HCT116 (cell line): ENCODE data around the gene STK24. TPM values are rescaled to one million over a fixed set of nuclear protein-coding genes. Genes with fewer than 3 reads are reported as not detected.

Experiments used
- ATAC-seq: fragments of 200-7000 bp; cut with Tn5 transposase; 2 replicates; pipeline ENCODE4 v1.9.1; 2020; ENCODE audit warnings: mild to moderate bottlenecking, moderate library complexity
- BruUV-seq: library from RNA; stranded (reverse); fragments of 400-500 nt; replicated peaks from 2 replicates; lab custom pipeline; 2021; lab: Mats Ljungman, UMichigan
- CTCF ChIA-PET: fragments of 300-600 bp; sonication (Branson Sonifier 250); formaldehyde crosslinking; loops from one replicate; lab custom pipeline; 2021; ENCODE audit warnings: antibody characterized with exemption; lab: Charles Lee
- POLR2A ChIA-PET: fragments of 300-600, 350-600 bp; sonication (Branson Sonifier 250); formaldehyde crosslinking; loops from one replicate; lab custom pipeline; 2021; ENCODE audit warnings: antibody characterized with exemption; lab: Charles Lee
- RAD21 ChIA-PET, 2 experiments: fragments of 300-600 bp; sonication (Branson Sonifier 250); formaldehyde crosslinking; loops; one replicate each; lab custom pipeline; 2023; ENCODE audit warnings: low total read pairs in 2 of 2; ENCODE audit not compliant: uncharacterized antibody in 2 of 2, unreplicated experiment in 2 of 2, low non-redundant PET in 1 of 2; lab: Charles Lee
- DNase-seq: peaks from one replicate; pipeline ENCODE4 v3.0.0-alpha.2; 2010; ENCODE audit warnings: low read depth, low spot score
- H2AFZ ChIP-seq: fragments of 200-600 bp; shearing (Covaris generic), sonication (generic); 2 replicates; pipeline ENCODE4 v1.6.1; 2017; ENCODE audit warnings: low read depth, mixed run types, mixed read lengths, antibody characterized with exemption, low read length; ENCODE audit not compliant: poor library complexity, severe bottlenecking
- H3K27ac ChIP-seq: 2 replicates; pipeline ENCODE4 v1.5.1; 2012; ENCODE audit warnings: low read depth, low read length
- H3K27me3 ChIP-seq: fragments of 200-600 bp; sonication (generic); 2 replicates; pipeline ENCODE4 v1.6.1; 2016; ENCODE audit warnings: mixed run types, low read length, mixed read lengths; ENCODE audit not compliant: insufficient read depth
- H3K36me3 ChIP-seq, 2 experiments: fragments of 200-500 bp in 1 of 2; fragments of 200-600 bp in 1 of 2; sonication (Bioruptor generic) in 1 of 2; sonication (generic) in 1 of 2; 2 replicates each; pipeline versions ENCODE4 v1.5.1 to v1.6.1; 2014 to 2016; ENCODE audit warnings: low read length in 2 of 2, inconsistent platforms in 1 of 2, mixed read lengths in 1 of 2, mixed run types in 1 of 2; ENCODE audit not compliant: insufficient read depth in 2 of 2, control insufficient read depth in 1 of 2
- H3K4me1 ChIP-seq, 2 experiments: fragments of 200-600 bp in 1 of 2; sonication (generic) in 1 of 2; 2 replicates each; pipeline versions ENCODE4 v1.5.1 to v1.6.1; 2012 to 2017; ENCODE audit warnings: low read length in 2 of 2, inconsistent platforms in 1 of 2, mild to moderate bottlenecking in 1 of 2, mixed read lengths in 1 of 2, mixed run types in 1 of 2, moderate library complexity in 1 of 2; ENCODE audit not compliant: insufficient read depth in 2 of 2, control insufficient read depth in 1 of 2
- H3K4me2 ChIP-seq: fragments of 200-600 bp; sonication (generic); 2 replicates; pipeline ENCODE4 v1.6.1; 2017; ENCODE audit warnings: mixed run types, low read length, mixed read lengths
- H3K4me3 ChIP-seq, 2 experiments: fragments of 200-600 bp in 1 of 2; sonication (generic) in 1 of 2; replicated peaks in 1 of 2; 2 replicates each; pipeline ENCODE4 v1.5.1; 2011 to 2016; ENCODE audit warnings: low read length in 2 of 2, control low read depth in 1 of 2, low read depth in 1 of 2, mild to moderate bottlenecking in 1 of 2, mixed read lengths in 1 of 2, mixed run types in 1 of 2
- H3K79me2 ChIP-seq: fragments of 200-600 bp; sonication (generic); 2 replicates; pipeline ENCODE4 v1.6.1; 2017; ENCODE audit warnings: mild to moderate bottlenecking, mixed run types, low read length, moderate library complexity, mixed read lengths; ENCODE audit not compliant: insufficient read depth
- H3K9ac ChIP-seq: fragments of 200-600 bp; sonication (generic); 2 replicates; pipeline ENCODE4 v1.6.1; 2016; ENCODE audit warnings: low read length, mixed read lengths
- H3K9me2 ChIP-seq: fragments of 200-600 bp; sonication (generic), shearing (Covaris generic); 2 replicates; pipeline ENCODE4 v1.6.1; 2017; ENCODE audit warnings: mixed run types, mild to moderate bottlenecking, moderate library complexity; ENCODE audit not compliant: insufficient read depth
- H3K9me3 ChIP-seq, 2 experiments: fragments of 200-500 bp in 1 of 2; fragments of 200-600 bp in 1 of 2; sonication (Bioruptor generic) in 1 of 2; sonication (generic) in 1 of 2; 2 replicates each; pipeline ENCODE4 v1.6.1; 2014 to 2017; ENCODE audit warnings: low read length in 2 of 2, mixed read lengths in 2 of 2, inconsistent platforms in 1 of 2, low read depth in 1 of 2, mild to moderate bottlenecking in 1 of 2, mixed run types in 1 of 2, moderate library complexity in 1 of 2; ENCODE audit not compliant: control insufficient read depth in 1 of 2, insufficient read depth in 1 of 2
- H4K20me1 ChIP-seq: fragments of 200-600 bp; sonication (generic), shearing (Covaris generic); 2 replicates; pipeline ENCODE4 v1.6.1; 2017; ENCODE audit warnings: mixed run types, mild to moderate bottlenecking, moderate library complexity; ENCODE audit not compliant: insufficient read depth
- CBX3 ChIP-seq: IDR thresholded peaks from 2 replicates; pipeline ENCODE4 v1.6.1; 2012; ENCODE audit warnings: low read depth
- CEBPB ChIP-seq: IDR thresholded peaks from 2 replicates; pipeline ENCODE4 v1.6.1; 2012; ENCODE audit warnings: low read depth
- EZH2phosphoT487 ChIP-seq: fragments of 200-600 bp; IDR thresholded peaks from 2 replicates; pipeline ENCODE4 v1.6.1; 2018; ENCODE audit warnings: antibody characterized with exemption, borderline replicate concordance
- FOSL1 ChIP-seq: IDR thresholded peaks from 2 replicates; pipeline ENCODE4 v1.6.1; 2012; ENCODE audit warnings: low read depth
- JUND ChIP-seq: IDR thresholded peaks from 2 replicates; pipeline ENCODE4 v1.6.1; 2012
- POLR2A ChIP-seq: IDR thresholded peaks from 2 replicates; pipeline ENCODE4 v1.7.0; 2011; ENCODE audit warnings: borderline replicate concordance; ENCODE audit not compliant: insufficient read depth, insufficient read length; ENCODE audit errors: extremely low read depth
- POLR2AphosphoS5 ChIP-seq: IDR thresholded peaks from 2 replicates; pipeline ENCODE4 v1.6.1; 2011; ENCODE audit warnings: mild to moderate bottlenecking, low read depth, low read length, moderate library complexity
- SIN3A ChIP-seq: IDR thresholded peaks from 2 replicates; pipeline ENCODE4 v1.6.1; 2012; ENCODE audit warnings: low read depth
- SP1 ChIP-seq: IDR thresholded peaks from 2 replicates; pipeline ENCODE4 v1.6.1; 2012; ENCODE audit warnings: low read depth
- SRF ChIP-seq: IDR thresholded peaks from 2 replicates; pipeline ENCODE4 v1.6.1; 2012; ENCODE audit warnings: low read depth
- YY1 ChIP-seq: IDR thresholded peaks from 2 replicates; pipeline ENCODE4 v1.6.1; 2011; ENCODE audit warnings: low read length, low read depth, moderate library complexity, mild to moderate bottlenecking; ENCODE audit not compliant: insufficient replicate concordance; ENCODE audit errors: extremely low read depth
- ZFX ChIP-seq: fragments of 450-650 bp; IDR thresholded peaks from 2 replicates; pipeline ENCODE4 v1.6.1; 2017
- ZNF274 ChIP-seq: fragments of 200-500 bp; sonication (Bioruptor generic); IDR thresholded peaks from 2 replicates; pipeline ENCODE4 v1.6.1; 2014; ENCODE audit warnings: mild to moderate bottlenecking, low read depth, low read length, inconsistent platforms
- intact Hi-C: fragments of 100-400 bp; cut with micrococcal nuclease; formaldehyde crosslinking; loops from 2 replicates; pipeline ENCODE4 v1.10.0; 2022
- total RNA-seq: library from RNA; stranded (reverse); gene quantifications from one replicate; pipeline ENCODE4 v1.2.1, GENCODE V29; 2021; ENCODE audit not compliant: unreplicated experiment
- TF ChIP-seq, protein P1 (sequence below): IDR thresholded peaks from 2 replicates; pipeline ENCODE4 v1.6.1; 2011; ENCODE audit warnings: mild to moderate bottlenecking, low read length, moderate library complexity; ENCODE audit not compliant: insufficient replicate concordance; ENCODE audit errors: extremely low read depth
- TF ChIP-seq, protein P2 (sequence below), 3 experiments: fragments of 200-600 bp in 1 of 3; sonication (generic) in 1 of 3; IDR thresholded peaks in 2 of 3; conservative IDR thresholded peaks in 1 of 3; 2 replicates each; pipeline ENCODE4 v1.5.1; 2012 to 2017; ENCODE audit warnings: low read depth in 2 of 3, low read length in 2 of 3, antibody characterized with exemption in 1 of 3, borderline replicate concordance in 1 of 3, control low read depth in 1 of 3, mild to moderate bottlenecking in 1 of 3, mixed read lengths in 1 of 3, mixed run types in 1 of 3, moderate library complexity in 1 of 3; ENCODE audit not compliant: insufficient read depth in 1 of 3
- TF ChIP-seq, protein P3 (sequence below): IDR thresholded peaks from 2 replicates; pipeline ENCODE4 v1.6.1; 2012

Gene STK24
- total RNA-seq, 1 experiment from 2014 or later = 137 TPM

DNA sequence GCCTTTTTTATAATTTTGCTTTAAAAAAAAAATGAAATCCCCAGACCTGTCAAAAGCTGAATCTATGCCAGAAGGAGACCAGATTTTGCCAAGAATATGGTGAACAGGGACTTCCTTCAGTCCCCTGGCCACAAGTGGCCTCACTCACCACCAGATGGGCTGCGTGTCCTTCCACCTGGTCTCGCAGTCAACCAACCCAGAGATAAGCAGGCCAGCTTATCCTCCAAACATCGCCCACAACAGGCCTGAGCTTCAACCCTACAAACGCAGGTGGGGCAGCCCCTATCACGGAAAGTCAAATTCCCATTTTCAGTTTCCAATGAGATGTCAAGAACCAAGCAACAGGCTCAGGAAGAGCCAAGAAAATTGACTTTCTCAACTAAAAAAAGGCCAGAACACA is 30.5 kb downstream of the STK24 start:
- Histone ChIP-seq H3K4me1 (peaks cover 0 to 15% of the 10 kb centered on the region in 2 experiments; a peak in 1 of 4 replicates), H3K9me3 (no peaks in the 10 kb centered on the region), H3K9me2 (no peaks in the 10 kb centered on the region), H2AFZ (no peak overlapping the region), H3K9ac (no peak overlapping the region), H3K27me3 (no peaks in the 10 kb centered on the region), H3K79me2 (peaks cover 94% of the 10 kb centered on the region), H3K27ac (no peak overlapping the region), H3K36me3 (peaks cover 3 to 8% of the 10 kb centered on the region in 2 experiments; a peak in 1 of 4 replicates), H3K4me3 (no peak overlapping the region), H4K20me1 (peaks cover 20% of the 10 kb centered on the region; the same call in 1 of the 2 replicates)
- no TSS peak for BruUV-seq
- DNase-seq (no peak), ATAC-seq (no peak)
- intact Hi-C loops = no loop called here
- ChIA-PET RAD21 (no interaction called here), CTCF (no interaction called here), POLR2A (no interaction called here)
- TF ChIP-seq SP1 (no peak), ZFX (no peak), ZNF274 (no peak), CEBPB (no peak), SIN3A (no peak), CBX3 (no peak), FOSL1 (no peak), POLR2A (no peak), JUND (no peak), POLR2AphosphoS5 (no peak), YY1 (no peak), EZH2phosphoT487 (no peak), SRF (no peak)
- TF ChIP-seq, protein P1, sequence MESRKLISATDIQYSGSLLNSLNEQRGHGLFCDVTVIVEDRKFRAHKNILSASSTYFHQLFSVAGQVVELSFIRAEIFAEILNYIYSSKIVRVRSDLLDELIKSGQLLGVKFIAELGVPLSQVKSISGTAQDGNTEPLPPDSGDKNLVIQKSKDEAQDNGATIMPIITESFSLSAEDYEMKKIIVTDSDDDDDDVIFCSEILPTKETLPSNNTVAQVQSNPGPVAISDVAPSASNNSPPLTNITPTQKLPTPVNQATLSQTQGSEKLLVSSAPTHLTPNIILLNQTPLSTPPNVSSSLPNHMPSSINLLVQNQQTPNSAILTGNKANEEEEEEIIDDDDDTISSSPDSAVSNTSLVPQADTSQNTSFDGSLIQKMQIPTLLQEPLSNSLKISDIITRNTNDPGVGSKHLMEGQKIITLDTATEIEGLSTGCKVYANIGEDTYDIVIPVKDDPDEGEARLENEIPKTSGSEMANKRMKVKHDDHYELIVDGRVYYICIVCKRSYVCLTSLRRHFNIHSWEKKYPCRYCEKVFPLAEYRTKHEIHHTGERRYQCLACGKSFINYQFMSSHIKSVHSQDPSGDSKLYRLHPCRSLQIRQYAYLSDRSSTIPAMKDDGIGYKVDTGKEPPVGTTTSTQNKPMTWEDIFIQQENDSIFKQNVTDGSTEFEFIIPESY = no peak
- TF ChIP-seq, protein P2, sequence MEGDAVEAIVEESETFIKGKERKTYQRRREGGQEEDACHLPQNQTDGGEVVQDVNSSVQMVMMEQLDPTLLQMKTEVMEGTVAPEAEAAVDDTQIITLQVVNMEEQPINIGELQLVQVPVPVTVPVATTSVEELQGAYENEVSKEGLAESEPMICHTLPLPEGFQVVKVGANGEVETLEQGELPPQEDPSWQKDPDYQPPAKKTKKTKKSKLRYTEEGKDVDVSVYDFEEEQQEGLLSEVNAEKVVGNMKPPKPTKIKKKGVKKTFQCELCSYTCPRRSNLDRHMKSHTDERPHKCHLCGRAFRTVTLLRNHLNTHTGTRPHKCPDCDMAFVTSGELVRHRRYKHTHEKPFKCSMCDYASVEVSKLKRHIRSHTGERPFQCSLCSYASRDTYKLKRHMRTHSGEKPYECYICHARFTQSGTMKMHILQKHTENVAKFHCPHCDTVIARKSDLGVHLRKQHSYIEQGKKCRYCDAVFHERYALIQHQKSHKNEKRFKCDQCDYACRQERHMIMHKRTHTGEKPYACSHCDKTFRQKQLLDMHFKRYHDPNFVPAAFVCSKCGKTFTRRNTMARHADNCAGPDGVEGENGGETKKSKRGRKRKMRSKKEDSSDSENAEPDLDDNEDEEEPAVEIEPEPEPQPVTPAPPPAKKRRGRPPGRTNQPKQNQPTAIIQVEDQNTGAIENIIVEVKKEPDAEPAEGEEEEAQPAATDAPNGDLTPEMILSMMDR (IDR thresholded peaks at IDR 0.05 in 2 of 3, conservative IDR thresholded peaks at IDR 0.05 in 1 of 3; ENCODE audit: borderline replicate concordance in 1 of 3, insufficient read depth in 1 of 3, low read depth in 2 of 3, low read length in 2 of 3) = no peak
- TF ChIP-seq, protein P3, sequence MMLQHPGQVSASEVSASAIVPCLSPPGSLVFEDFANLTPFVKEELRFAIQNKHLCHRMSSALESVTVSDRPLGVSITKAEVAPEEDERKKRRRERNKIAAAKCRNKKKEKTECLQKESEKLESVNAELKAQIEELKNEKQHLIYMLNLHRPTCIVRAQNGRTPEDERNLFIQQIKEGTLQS = no peak
- TF ChIP-seq, all 23 proteins: peak for 0
- H3K4me2 ChIP-seq = no peak overlapping the region
